ENCODE measurements around the gene RIN3.

DNA sequence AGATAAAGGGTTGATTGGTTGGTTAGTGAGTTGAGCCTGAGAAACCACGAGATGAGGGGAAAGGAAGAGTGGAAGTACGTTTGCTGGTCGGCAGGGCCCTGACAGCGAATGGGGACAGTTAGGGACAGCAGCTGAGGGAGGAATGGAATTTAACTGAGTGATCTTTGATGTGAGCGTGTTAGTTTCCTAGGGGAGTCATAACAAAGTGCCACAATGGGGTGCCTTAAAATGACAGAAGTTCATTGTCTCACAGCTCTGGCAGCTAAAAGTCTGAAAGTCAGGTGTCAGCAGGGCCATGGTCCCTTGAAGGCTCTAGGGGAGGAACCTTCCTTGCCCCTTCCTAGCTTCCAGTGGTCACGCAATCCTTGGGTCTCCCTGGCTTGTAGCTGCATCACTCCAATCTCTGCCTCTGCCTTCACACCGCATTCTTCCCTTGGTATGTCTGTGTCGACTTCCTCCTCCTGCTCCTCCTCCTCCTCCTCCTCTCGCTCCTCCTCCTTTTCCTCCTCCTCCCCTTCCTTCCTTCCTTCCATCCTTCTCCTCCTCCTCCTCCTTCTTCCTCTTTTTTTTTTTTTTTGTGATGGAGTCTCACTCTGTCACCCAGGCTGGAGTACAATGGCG, 26.0 kb upstream of the RIN3 start:
- TF ChIP-seq SUPT20H (IDR thresholded peaks at IDR 0.05; ENCODE audit: borderline replicate concordance, control insufficient read depth, low read depth, low read length): no peak
- TF ChIP-seq TARDBP (IDR thresholded peaks at IDR 0.05; ENCODE audit: borderline replicate concordance): no peak
- TF ChIP-seq CTCF (IDR thresholded peaks at IDR 0.05 in 2 of 3, conservative IDR thresholded peaks at IDR 0.05 in 1 of 3; ENCODE audit: control insufficient read depth in 2 of 3, extremely low read depth in 1 of 3, insufficient read depth in 1 of 3, low read depth in 3 of 3, low read length in 3 of 3): no peak
- TF ChIP-seq YY1 (IDR thresholded peaks at IDR 0.05; ENCODE audit: low read depth, low read length): no peak
